Measurements from ENCODE around the gene FANK1. TPM values are rescaled to one million over a fixed set of nuclear protein-coding genes. Genes with fewer than 3 reads are reported as not detected.

The FANK1 gene
- total RNA-seq, 1 donor = 8.3 TPM

DNA sequence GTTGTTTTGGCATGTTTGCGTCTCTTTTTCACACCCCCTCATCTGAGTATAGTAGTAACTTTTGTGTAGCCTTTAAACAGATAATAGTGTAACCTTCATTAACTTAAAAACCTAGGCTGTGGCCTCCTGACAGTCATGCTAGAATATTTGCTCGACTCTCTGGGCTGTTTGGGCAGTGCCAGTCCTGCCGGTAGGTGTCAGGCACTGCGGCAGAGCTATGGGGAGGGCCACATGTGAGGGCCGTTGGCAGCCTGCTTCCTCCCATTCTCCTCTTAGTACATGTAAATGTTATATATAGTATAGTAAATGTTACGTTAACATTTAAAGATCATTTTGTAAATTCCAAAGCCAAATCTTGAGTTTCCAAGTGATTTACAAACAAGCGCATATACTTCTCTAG is 46.9 kb upstream of the FANK1 start:
- no peaks in the 10 kb centered on the region for H3K27me3 ChIP-seq (ENCODE audit: insufficient read depth, low read length)
- H4K20me1 ChIP-seq (ENCODE audit: insufficient read depth, low read length) = no peaks in the 10 kb centered on the region
- H3K4me3 ChIP-seq (ENCODE audit: insufficient read depth, low read length) = no peak overlapping the region
- TF ChIP-seq, protein P1, sequence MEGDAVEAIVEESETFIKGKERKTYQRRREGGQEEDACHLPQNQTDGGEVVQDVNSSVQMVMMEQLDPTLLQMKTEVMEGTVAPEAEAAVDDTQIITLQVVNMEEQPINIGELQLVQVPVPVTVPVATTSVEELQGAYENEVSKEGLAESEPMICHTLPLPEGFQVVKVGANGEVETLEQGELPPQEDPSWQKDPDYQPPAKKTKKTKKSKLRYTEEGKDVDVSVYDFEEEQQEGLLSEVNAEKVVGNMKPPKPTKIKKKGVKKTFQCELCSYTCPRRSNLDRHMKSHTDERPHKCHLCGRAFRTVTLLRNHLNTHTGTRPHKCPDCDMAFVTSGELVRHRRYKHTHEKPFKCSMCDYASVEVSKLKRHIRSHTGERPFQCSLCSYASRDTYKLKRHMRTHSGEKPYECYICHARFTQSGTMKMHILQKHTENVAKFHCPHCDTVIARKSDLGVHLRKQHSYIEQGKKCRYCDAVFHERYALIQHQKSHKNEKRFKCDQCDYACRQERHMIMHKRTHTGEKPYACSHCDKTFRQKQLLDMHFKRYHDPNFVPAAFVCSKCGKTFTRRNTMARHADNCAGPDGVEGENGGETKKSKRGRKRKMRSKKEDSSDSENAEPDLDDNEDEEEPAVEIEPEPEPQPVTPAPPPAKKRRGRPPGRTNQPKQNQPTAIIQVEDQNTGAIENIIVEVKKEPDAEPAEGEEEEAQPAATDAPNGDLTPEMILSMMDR (IDR thresholded peaks at IDR 0.05; ENCODE audit: extremely low read depth, low read depth, low read length) = no peak
- DNase-seq (ENCODE audit: insufficient read length, low spot score, missing footprints) = no peak
- no peaks in the 10 kb centered on the region for H3K9me3 ChIP-seq (ENCODE audit: low read depth, low read length)
- H3K27ac ChIP-seq (ENCODE audit: low read depth, low read length) = no peak overlapping the region
- H3K4me1 ChIP-seq (ENCODE audit: insufficient read depth, low read length) = no peaks in the 10 kb centered on the region
- H3K4me2 ChIP-seq (ENCODE audit: insufficient read depth, low read length) = no peak overlapping the region
- peaks cover 44% of the 10 kb centered on the region for H3K36me3 ChIP-seq (ENCODE audit: insufficient read depth, low read length)
- no peak overlapping the region for H2AFZ ChIP-seq (ENCODE audit: low read length)
- H3K79me2 ChIP-seq (ENCODE audit: insufficient read depth, low read length) = no peaks in the 10 kb centered on the region

DNA sequence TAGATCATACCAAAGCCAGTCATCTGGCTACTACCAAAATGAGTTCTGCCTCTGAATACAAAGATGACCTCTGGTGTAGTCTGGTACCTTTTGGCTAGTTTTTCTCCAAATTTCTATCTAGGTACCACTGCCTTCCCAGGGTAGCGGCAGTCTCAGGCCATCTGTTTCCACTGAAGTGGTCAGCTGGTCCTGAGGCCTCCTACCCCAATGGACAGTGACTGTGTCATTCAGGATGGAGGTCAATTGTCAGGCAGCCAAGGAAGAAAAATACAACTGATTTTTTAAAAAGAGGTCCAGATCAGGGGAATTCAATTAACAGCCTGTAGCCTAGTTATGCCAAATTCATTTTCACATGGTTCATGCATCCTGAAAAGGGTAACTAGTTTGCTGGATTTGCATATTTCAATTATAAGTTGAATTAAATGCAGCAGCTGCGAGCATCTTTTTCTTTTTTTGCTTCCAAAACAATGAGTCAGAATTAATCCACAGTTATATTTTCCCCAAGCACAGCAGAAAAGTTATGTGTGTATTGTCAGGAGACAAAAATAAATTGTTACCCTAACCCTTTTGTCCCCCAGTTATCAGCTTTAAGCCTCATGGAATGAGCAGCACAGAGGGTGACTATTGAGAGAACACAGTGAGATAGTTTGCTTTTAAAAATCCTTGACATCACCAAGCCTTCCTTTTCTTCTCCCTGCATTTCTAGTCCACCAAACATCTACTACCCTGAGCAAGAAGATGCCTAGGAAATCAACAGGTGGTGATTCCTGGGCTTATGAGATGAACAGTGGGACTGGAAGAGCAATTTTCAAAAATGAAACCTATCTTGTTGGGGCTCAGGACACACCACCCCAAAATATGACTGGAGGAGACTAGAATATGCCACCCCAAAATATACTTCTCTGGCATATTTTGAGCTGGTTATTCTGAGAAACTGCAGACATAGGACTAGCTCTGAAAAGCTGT is 45.3 kb upstream of the FANK1 start:
- Histone ChIP-seq H3K36me3 (ENCODE audit: insufficient read depth, low read length) (peaks cover 44% of the 10 kb centered on the region), H3K4me3 (ENCODE audit: insufficient read depth, low read length) (no peak overlapping the region), H4K20me1 (ENCODE audit: insufficient read depth, low read length) (no peaks in the 10 kb centered on the region), H3K27me3 (ENCODE audit: insufficient read depth, low read length) (no peaks in the 10 kb centered on the region), H3K4me1 (ENCODE audit: insufficient read depth, low read length) (no peaks in the 10 kb centered on the region), H3K9me3 (ENCODE audit: low read depth, low read length) (no peaks in the 10 kb centered on the region), H2AFZ (ENCODE audit: low read length) (no peak overlapping the region), H3K27ac (ENCODE audit: low read depth, low read length) (no peak overlapping the region), H3K4me2 (ENCODE audit: insufficient read depth, low read length) (no peak overlapping the region), H3K79me2 (ENCODE audit: insufficient read depth, low read length) (no peaks in the 10 kb centered on the region)
- peak; percentile 81 for DNase-seq (ENCODE audit: insufficient read length, low spot score, missing footprints)
- TF ChIP-seq, protein P1 (IDR thresholded peaks at IDR 0.05; ENCODE audit: extremely low read depth, low read depth, low read length) = no peak

DNA sequence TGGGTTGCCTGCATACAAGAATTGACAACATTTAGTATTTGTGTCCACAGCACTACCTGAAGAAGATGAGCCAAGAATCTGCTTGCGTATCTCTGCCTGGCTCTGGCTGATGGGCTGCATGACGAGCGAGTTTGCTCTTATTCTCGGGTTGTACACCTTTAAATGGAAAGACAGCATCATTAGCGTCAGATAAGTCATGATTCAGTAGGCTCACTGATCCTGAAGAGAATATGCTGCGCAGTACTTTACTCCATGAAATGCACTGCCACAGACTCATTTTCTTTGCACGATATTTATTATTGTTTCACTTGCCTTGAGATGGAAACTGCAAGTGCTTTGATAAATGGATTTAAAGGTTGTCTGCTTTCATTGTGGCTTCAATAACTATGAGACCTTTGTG is 43.9 kb upstream of the FANK1 start:
- Histone ChIP-seq H3K79me2 (ENCODE audit: insufficient read depth, low read length) (no peaks in the 10 kb centered on the region), H2AFZ (ENCODE audit: low read length) (no peak overlapping the region), H3K9me3 (ENCODE audit: low read depth, low read length) (no peaks in the 10 kb centered on the region), H3K4me2 (ENCODE audit: insufficient read depth, low read length) (no peak overlapping the region), H3K4me1 (ENCODE audit: insufficient read depth, low read length) (no peaks in the 10 kb centered on the region), H3K27ac (ENCODE audit: low read depth, low read length) (no peak overlapping the region), H3K27me3 (ENCODE audit: insufficient read depth, low read length) (no peaks in the 10 kb centered on the region), H3K36me3 (ENCODE audit: insufficient read depth, low read length) (peaks cover 52% of the 10 kb centered on the region), H3K4me3 (ENCODE audit: insufficient read depth, low read length) (no peak overlapping the region), H4K20me1 (ENCODE audit: insufficient read depth, low read length) (no peaks in the 10 kb centered on the region)
- DNase-seq (ENCODE audit: insufficient read length, low spot score, missing footprints) = no peak
- TF ChIP-seq, protein P1 (IDR thresholded peaks at IDR 0.05; ENCODE audit: extremely low read depth, low read depth, low read length) = no peak

DNA sequence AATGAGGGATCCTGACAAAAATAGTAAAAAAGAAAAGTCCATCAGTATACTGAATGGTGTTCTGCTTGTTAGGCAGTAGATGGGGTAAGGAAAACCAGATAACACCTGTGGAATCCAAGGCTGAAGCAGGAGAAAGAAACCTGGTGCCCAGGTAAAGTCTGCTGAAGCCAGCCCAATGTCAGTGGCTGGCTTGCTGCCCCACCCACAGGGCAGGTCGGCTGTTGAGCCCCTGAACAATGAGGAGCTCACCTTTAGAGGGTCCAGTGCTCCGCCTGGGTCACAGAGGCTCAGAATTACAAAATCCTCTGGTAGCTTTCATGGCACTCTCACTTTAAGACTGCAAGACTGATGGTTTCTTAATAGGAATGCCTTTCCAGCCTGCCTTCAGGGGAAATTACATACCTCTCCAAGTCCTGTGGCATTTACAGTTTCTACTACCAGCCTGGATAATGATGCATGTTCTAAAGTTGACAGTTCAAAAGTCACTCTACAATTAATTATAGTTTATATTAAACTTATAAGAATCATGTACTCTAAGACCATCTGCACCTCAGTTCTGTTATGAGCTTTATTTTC is 39.1 kb upstream of the FANK1 start:
- Histone ChIP-seq H3K4me3 (ENCODE audit: insufficient read depth, low read length) (no peak overlapping the region), H3K9me3 (ENCODE audit: low read depth, low read length) (no peaks in the 10 kb centered on the region), H3K4me2 (ENCODE audit: insufficient read depth, low read length) (no peak overlapping the region), H4K20me1 (ENCODE audit: insufficient read depth, low read length) (no peaks in the 10 kb centered on the region), H3K27ac (ENCODE audit: low read depth, low read length) (no peak overlapping the region), H3K4me1 (ENCODE audit: insufficient read depth, low read length) (no peaks in the 10 kb centered on the region), H3K36me3 (ENCODE audit: insufficient read depth, low read length) (peaks cover 36% of the 10 kb centered on the region), H2AFZ (ENCODE audit: low read length) (no peak overlapping the region), H3K27me3 (ENCODE audit: insufficient read depth, low read length) (no peaks in the 10 kb centered on the region), H3K79me2 (ENCODE audit: insufficient read depth, low read length) (no peaks in the 10 kb centered on the region)
- DNase-seq (ENCODE audit: insufficient read length, low spot score, missing footprints) = no peak
- TF ChIP-seq, protein P1 (IDR thresholded peaks at IDR 0.05; ENCODE audit: extremely low read depth, low read depth, low read length) = no peak

Data from osteoblast (primary cell).